GM12891 (cell line): ENCODE results near the gene MAPKBP1.

Experiments
- DNase-seq: peaks from one replicate; pipeline ENCODE4 v3.0.0; 2011; ENCODE audit warnings: low spot score; ENCODE audit not compliant: insufficient read length
- FAIRE-seq: peaks from 2 replicates; lab custom pipeline; 2011; peaks lifted over from hg19 to GRCh38; lab: Jason Lieb, UNC
- PAX5 ChIP-seq: IDR thresholded peaks from 2 replicates; pipeline ENCODE4 v1.6.1; 2011; ENCODE audit warnings: low read length, moderate library complexity, mild to moderate bottlenecking; ENCODE audit not compliant: insufficient read depth, severe bottlenecking
- POLR2A ChIP-seq: IDR thresholded peaks from 2 replicates; pipeline ENCODE4 v1.6.1; 2011; ENCODE audit warnings: low read depth, low read length, control low read depth
- POLR2AphosphoS5 ChIP-seq: IDR thresholded peaks from 2 replicates; pipeline ENCODE4 v1.6.1; 2011; ENCODE audit warnings: low read depth, low read length, control low read depth
- POU2F2 ChIP-seq: IDR thresholded peaks from 2 replicates; pipeline ENCODE4 v1.6.1; 2011; ENCODE audit warnings: low read depth, mild to moderate bottlenecking, control low read depth, low read length, moderate library complexity
- SPI1 ChIP-seq: IDR thresholded peaks from 2 replicates; pipeline ENCODE4 v1.6.1; 2011; ENCODE audit warnings: low read depth, low read length, control low read depth
- TAF1 ChIP-seq: IDR thresholded peaks from 2 replicates; pipeline ENCODE4 v1.6.1; 2011; ENCODE audit warnings: low read depth, low read length, control low read depth

The MAPKBP1 gene

GRCh38 chr15:41782371-41783282, 8.3 kb downstream of the MAPKBP1 start:
- DNase-seq (no peak), FAIRE-seq (no peak)
- TF ChIP-seq SPI1 (no peak), POU2F2 (no peak)

GRCh38 chr15:41783296-41783695, 9.0 kb downstream of the MAPKBP1 start:
- no peak for DNase-seq
- no peak for FAIRE-seq
- TF ChIP-seq POLR2AphosphoS5: no peak
- TF ChIP-seq PAX5: no peak
- TF ChIP-seq POLR2A: no peak
- no peak for TF ChIP-seq TAF1
- TF ChIP-seq POU2F2: no peak
- TF ChIP-seq SPI1: no peak

DNA sequence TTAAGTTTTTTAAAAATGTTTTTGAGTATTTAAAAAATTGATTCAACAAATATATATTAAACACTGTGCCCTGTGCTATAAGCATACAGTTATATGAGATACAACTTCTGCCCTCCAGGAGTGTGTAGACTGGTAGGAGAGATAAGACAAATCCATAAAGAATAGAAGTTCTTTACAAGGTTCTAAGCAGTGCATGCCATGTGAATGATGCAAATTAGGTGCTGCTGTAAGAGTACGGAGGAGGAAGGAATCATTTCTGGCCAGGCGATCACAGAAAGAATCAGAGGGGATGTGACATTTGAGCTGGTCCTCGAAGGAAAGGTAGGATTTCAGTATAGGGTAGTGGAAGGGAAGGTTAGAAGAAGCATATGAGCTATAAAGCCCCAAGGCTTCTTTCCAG, 14.0 kb downstream of the MAPKBP1 start:
- FAIRE-seq (no peak), DNase-seq (no peak)
- TF ChIP-seq SPI1 (no peak), TAF1 (no peak), POU2F2 (no peak), POLR2A (no peak), PAX5 (no peak), POLR2AphosphoS5 (no peak)

- no peak for TF ChIP-seq SPI1
- no peak for TF ChIP-seq TAF1
- no peak for TF ChIP-seq POU2F2
- no peak for TF ChIP-seq POLR2A
- no peak for TF ChIP-seq POLR2AphosphoS5
- no peak for TF ChIP-seq PAX5
- DNase-seq (no peak), FAIRE-seq (no peak)
Observed at GRCh38 chr15:41789236-41789635, 15.0 kb downstream of the MAPKBP1 start.

GRCh38 chr15:41789662-41790061, 15.4 kb downstream of the MAPKBP1 start:
- TF ChIP-seq POLR2AphosphoS5: no peak
- no peak for TF ChIP-seq POU2F2
- TF ChIP-seq POLR2A: no peak
- no peak for TF ChIP-seq TAF1
- no peak for TF ChIP-seq SPI1
- no peak for TF ChIP-seq PAX5
- DNase-seq (no peak), FAIRE-seq (no peak)

DNA sequence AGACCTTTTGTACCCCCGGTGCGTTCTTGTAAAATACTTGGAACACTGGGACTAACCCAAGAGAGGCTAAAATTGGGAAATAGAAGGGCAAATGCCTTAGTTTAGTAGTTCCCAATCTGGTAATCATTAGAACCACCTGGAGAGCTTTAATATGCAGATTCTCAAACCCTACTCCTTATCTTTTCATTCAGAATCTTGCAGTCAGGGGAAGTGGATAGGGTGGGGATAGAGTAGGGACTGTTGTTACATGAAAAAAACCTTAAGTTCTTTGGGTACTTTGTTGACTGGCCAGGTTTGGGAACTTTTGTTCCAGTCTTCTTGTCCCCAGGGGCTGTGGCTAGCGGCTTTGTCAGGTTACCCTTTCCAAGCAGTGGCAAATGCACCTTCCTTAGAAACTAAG, 15.9 kb downstream of the MAPKBP1 start:
- no peak for TF ChIP-seq PAX5
- no peak for TF ChIP-seq SPI1
- TF ChIP-seq POU2F2: no peak
- no peak for TF ChIP-seq POLR2A
- TF ChIP-seq TAF1: no peak
- FAIRE-seq (no peak), DNase-seq (no peak)

GRCh38 chr15:41790756-41791546, 16.7 kb downstream of the MAPKBP1 start:
- DNase-seq (no peak), FAIRE-seq (no peak)

DNA sequence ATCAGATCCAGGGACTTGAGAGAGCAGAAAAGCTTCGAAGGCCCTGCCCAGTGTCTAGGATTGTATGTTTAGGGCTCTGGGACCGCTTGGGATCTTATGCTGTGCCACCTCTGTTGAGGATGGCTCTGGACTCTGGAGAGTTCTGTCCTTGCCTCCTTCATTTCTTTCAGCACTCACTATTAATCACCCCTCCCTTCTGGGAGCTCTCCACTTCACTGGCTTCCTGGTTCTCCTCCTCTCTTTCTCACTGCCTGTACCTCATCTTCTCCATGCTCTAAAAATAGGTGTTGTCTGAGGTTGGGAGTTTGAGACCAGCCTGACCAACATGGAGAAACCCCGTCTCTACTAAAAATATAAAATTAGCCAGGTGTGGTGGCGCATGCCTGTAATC, 17.3 kb downstream of the MAPKBP1 start:
- FAIRE-seq (no peak), DNase-seq (no peak)
- TF ChIP-seq SPI1 (no peak), POU2F2 (no peak), PAX5 (no peak)

More at GRCh38 chr15:41790756-41791546, 16.7 kb downstream of the MAPKBP1 start:
- no peak for TF ChIP-seq PAX5
- no peak for TF ChIP-seq SPI1
- no peak for TF ChIP-seq TAF1
- no peak for TF ChIP-seq POLR2AphosphoS5
- TF ChIP-seq POLR2A: no peak

GRCh38 chr15:41792000-41792637, 17.8 kb downstream of the MAPKBP1 start:
- FAIRE-seq (no peak), DNase-seq (no peak)
- TF ChIP-seq POU2F2: no peak
- no peak for TF ChIP-seq POLR2A
- no peak for TF ChIP-seq POLR2AphosphoS5

- no peak for DNase-seq
- TF ChIP-seq TAF1: no peak
- no peak for TF ChIP-seq POU2F2
- no peak for TF ChIP-seq POLR2A
- no peak for TF ChIP-seq SPI1
- no peak for TF ChIP-seq PAX5
- no peak for TF ChIP-seq POLR2AphosphoS5
- no peak for FAIRE-seq
Observed at GRCh38 chr15:41794081-41794480, 19.8 kb downstream of the MAPKBP1 start.
